Smooth muscle cell (in vitro differentiated cells): ENCODE measurements around the gene APC2. TPM values are rescaled to one million over a fixed set of nuclear protein-coding genes. Genes with fewer than 3 reads are reported as not detected.

Experiments
- DNase-seq: peaks from one replicate; lab custom pipeline; 2025; ENCODE audit not compliant: unreplicated experiment; lab: John Stamatoyannopoulos, UW
- H2AFZ ChIP-seq: fragments of 200-600 bp; sonication (generic); 2 replicates; pipeline ENCODE4 v1.6.0; 2016; ENCODE audit warnings: antibody characterized with exemption, low read depth, mild to moderate bottlenecking
- H3F3A ChIP-seq: fragments of 200-600 bp; sonication (generic); 2 replicates; pipeline ENCODE4 v1.6.0; 2017; ENCODE audit warnings: antibody characterized with exemption, low read depth
- H3K27ac ChIP-seq: fragments of 200-600 bp; sonication (generic); 2 replicates; pipeline ENCODE4 v1.5.1; 2016; ENCODE audit warnings: low read depth, mild to moderate bottlenecking
- H3K27me3 ChIP-seq: fragments of 200-600 bp; sonication (generic); 2 replicates; pipeline ENCODE4 v1.6.1; 2016; ENCODE audit warnings: low read depth, mild to moderate bottlenecking
- H3K36me3 ChIP-seq: fragments of 200-600 bp; sonication (generic); 2 replicates; pipeline ENCODE4 v1.5.1; 2016; ENCODE audit warnings: low read depth
- H3K4me1 ChIP-seq: fragments of 200-600 bp; sonication (generic); 2 replicates; pipeline ENCODE4 v1.5.1; 2016; ENCODE audit warnings: low read depth
- H3K4me2 ChIP-seq: fragments of 200-600 bp; sonication (generic); 2 replicates; pipeline ENCODE4 v1.6.0; 2016; ENCODE audit warnings: mild to moderate bottlenecking
- H3K4me3 ChIP-seq: fragments of 200-600 bp; sonication (generic); 2 replicates; pipeline ENCODE4 v1.5.1; 2016; ENCODE audit warnings: mild to moderate bottlenecking
- H3K79me2 ChIP-seq: fragments of 200-600 bp; sonication (generic); 2 replicates; pipeline ENCODE4 v1.6.0; 2016; ENCODE audit warnings: low read depth, mild to moderate bottlenecking
- H3K9ac ChIP-seq: fragments of 200-600 bp; sonication (generic); 2 replicates; pipeline ENCODE4 v1.6.0; 2016; ENCODE audit warnings: low read depth
- H3K9me3 ChIP-seq: fragments of 200-600 bp; sonication (generic); replicated peaks from 2 replicates; pipeline ENCODE4 v1.5.1; 2016; ENCODE audit warnings: low read depth
- H4K20me1 ChIP-seq: fragments of 200-600 bp; sonication (generic); 2 replicates; pipeline ENCODE4 v1.6.0; 2016; ENCODE audit warnings: low read depth
- CTCF ChIP-seq: fragments of 200-600 bp; sonication (generic); IDR thresholded peaks from 2 replicates; pipeline ENCODE4 v1.5.1; 2017; ENCODE audit warnings: borderline replicate concordance, mild to moderate bottlenecking, antibody characterized with exemption; ENCODE audit not compliant: insufficient read depth, poor library complexity, severe bottlenecking
- WGBS: methylation state at CpG from one replicate; pipeline ENCODE4 v1.1.7; 2016; ENCODE audit warnings: low lambda C conversion rate; 5-methylcytosine and 5-hydroxymethylcytosine counted together
- polyA plus RNA-seq: library from polyadenylated mRNA; unstranded; fragments of >200 nt; fragmentation: Nextera tagmentation; extraction: Ambion mirVana; gene quantifications from 2 replicates; pipeline ENCODE4 v1.2.1, GENCODE V29; 2016
- total RNA-seq: library from RNA; depleted of rRNA; stranded (reverse); fragments of >200 nt; gene quantifications from 2 replicates; pipeline ENCODE4 v1.2.3, GENCODE V29; 2014

Gene APC2
- total and polyA plus RNA-seq, 2 experiments from 2014 or later, result 0.18 to 0.30 TPM

- Histone ChIP-seq H4K20me1 (no peaks in the 10 kb centered on the region), H3F3A (peaks cover 7% of the 10 kb centered on the region), H3K79me2 (no peaks in the 10 kb centered on the region), H3K4me2 (no peak overlapping the region), H3K36me3 (no peaks in the 10 kb centered on the region), H3K27me3 (peaks cover 7% of the 10 kb centered on the region), H3K4me3 (no peak overlapping the region), H2AFZ (no peak overlapping the region), H3K9ac (no peak overlapping the region), H3K4me1 (peaks cover 8% of the 10 kb centered on the region), H3K27ac (no peak overlapping the region), H3K9me3 (no peaks in the 10 kb centered on the region)
- TF ChIP-seq CTCF, result no peak
- DNase-seq, result no peak
- WGBS, result 75% methylated on average over 23 of the region's 23 CpGs
Observed at GRCh38 chr19:1503925-1504773, 54.2 kb downstream of the APC2 start.

GRCh38 chr19:1505012-1505411 is 55.1 kb downstream of the APC2 start:
- DNase-seq, result no peak
- Histone ChIP-seq H3K9me3 (no peaks in the 10 kb centered on the region), H3K27me3 (peaks cover 7% of the 10 kb centered on the region), H4K20me1 (no peaks in the 10 kb centered on the region), H3K36me3 (no peaks in the 10 kb centered on the region), H3K4me3 (no peak overlapping the region), H3F3A (peaks cover 14% of the 10 kb centered on the region), H3K4me1 (peaks cover 13% of the 10 kb centered on the region), H2AFZ (no peak overlapping the region), H3K79me2 (no peaks in the 10 kb centered on the region), H3K9ac (no peak overlapping the region), H3K27ac (no peak overlapping the region), H3K4me2 (no peak overlapping the region)
- 86% methylated on average over 8 of the region's 8 CpGs for WGBS
- TF ChIP-seq CTCF, result no peak

GRCh38 chr19:1505991-1506881 is 56.3 kb downstream of the APC2 start:
- Histone ChIP-seq H3F3A (peaks cover 18% of the 10 kb centered on the region), H3K4me3 (no peak overlapping the region), H2AFZ (no peak overlapping the region), H3K79me2 (no peaks in the 10 kb centered on the region), H3K4me2 (no peak overlapping the region), H3K4me1 (peaks cover 20% of the 10 kb centered on the region), H3K9ac (no peak overlapping the region), H4K20me1 (no peaks in the 10 kb centered on the region), H3K36me3 (no peaks in the 10 kb centered on the region), H3K27ac (no peak overlapping the region), H3K27me3 (peaks cover 7% of the 10 kb centered on the region), H3K9me3 (no peaks in the 10 kb centered on the region)
- TF ChIP-seq CTCF, result no peak
- DNase-seq, result no peak
- 93% methylated on average over 35 of the region's 45 CpGs for WGBS
